Germinal center (tissue), 1 donor: ENCODE results near the gene CGB1.
"Not testable (repeated sequence)": the region's sequence is repeated elsewhere in the genome, so short reads cannot be mapped to it uniquely, and the experiment has no call there.

ENCODE experiments used
- DNase-seq: peaks from one replicate; pipeline ENCODE4 v3.0.0; 2012; ENCODE audit warnings: mixed read lengths, low spot score

CGB1 gene

DNA sequence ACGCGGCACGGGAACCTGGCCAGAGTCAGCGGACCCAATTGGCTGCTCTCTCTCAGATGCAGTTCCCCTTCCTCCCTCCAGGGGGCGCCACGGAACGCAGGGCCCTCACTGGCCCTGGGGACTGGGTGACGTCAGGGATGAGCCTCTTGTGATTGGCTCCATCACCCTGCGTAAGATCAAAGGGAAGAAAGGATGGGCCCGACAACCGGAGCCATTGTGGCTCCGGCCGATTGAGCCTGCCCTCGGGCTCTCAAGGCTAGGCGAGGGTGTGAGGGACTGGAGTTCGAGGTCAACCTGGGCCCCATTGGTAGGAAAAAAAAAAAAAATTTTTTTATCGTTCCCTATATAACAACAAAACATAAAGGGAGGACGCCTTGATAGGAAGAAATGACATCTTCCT lies at the start of gene CGB1:
CGB1 (minus strand) TSS at position 81 of the 400 bp plus-strand sequence. CDS start 184 bp downstream, outside the sequence.
- not testable (repeated sequence) for DNase-seq

DNA sequence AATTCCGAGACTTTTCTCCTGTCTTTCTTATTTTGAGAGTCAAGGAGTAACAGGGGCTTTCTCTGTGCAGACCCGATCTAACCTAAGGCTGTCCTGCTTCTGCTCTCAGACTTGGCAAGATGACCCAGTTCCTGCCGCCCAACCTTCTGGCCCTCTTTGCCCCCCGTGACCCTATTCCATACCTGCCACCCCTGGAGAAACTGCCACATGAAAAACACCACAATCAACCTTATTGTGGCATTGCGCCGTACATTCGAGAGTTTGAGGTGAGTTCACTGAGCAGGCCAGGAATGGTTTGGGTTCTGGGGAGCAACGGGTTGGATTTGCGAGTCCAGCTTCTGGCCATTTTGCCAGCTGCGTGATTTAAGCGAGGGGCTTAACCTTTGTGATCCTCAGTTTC lies 49.6 kb upstream of the CGB1 start:
- no peak for DNase-seq

DNA sequence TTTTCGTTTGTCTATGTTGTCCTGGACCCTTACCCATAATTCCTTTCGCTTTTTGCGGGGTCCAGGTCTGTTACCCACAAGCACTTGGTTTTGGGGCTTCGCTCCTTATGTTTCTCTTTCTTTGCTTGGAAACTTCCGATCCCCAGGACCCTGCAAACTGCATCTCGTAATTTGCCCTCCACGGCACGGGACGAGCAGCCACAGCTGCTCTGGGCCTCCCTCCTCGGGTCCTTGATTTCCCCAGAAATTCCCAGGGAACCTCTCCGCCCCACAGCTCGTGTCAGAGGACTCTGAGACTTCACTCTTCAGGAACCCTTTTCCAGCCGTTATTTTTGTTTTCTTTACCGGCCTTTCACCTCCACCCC lies 49.2 kb upstream of the CGB1 start:
- DNase-seq: no peak

DNA sequence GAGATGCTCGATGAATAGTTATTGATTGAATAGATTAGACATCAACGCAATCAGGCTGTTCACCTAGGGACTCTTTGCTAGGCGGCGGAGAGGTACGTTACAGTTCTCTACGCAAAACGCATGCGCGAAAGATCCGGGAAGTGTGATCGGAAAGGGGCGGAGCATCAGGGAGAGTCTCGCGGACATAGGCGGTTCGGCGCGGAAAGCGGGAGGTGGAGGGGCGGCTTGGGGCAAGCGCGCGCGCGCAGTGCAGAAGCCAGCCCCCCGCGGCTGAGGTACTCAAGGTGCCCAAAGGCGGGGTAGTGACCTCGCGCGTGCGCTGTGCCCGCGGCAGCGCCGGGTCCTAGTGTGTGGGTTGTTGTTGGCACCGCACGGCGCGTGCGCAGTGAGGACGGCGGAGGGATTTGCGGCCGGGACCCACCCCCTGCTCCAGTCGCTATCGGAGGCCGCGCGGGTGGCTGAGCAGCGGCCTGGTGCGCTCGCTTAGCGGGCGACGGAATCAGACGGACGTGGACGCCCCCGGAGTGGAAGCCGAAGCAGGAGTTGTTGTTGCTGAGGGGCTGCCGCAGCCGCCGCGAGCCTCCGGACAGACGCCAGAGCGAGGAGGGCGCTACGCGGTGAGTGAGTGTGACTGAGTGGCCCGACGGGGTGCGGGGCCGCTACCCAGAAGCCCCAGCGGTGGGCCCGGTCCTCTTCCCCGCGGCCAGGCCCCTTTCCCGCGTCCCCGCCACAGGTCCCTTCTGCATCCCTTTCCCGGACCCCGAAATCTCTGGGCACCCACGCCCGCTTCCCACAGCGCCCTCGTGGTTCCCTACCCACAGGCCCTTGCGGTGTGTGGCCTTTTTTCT lies 48.5 kb upstream of the CGB1 start, which contains the start of gene SNRNP70:
SNRNP70 (plus strand) TSS at position 432 of the 848 bp plus-strand sequence. CDS start 964 bp downstream, outside the sequence.
- peak; percentile 100 for DNase-seq

- DNase-seq: no peak
Observed at GRCh38 chr19:49084206-49085019, 47.7 kb upstream of the CGB1 start.

DNA sequence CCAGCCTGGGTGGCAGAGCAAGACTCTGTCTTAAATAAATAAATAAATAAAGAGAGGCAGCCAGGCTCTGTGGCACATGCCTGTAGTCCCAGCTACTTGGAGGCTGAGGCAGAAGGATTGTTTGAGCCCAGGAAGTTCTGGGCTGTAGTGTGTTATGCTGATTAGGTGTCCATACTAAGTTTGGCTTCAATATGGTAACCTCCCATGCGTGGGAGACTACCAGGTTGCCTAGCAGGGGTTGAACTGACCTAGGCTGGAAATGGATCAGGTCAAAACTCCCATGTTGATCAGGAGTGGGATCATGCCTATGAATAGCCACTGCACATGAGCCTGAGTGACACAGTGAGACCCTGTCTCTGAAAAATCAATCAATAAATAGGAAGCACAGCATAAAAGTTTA lies 44.6 kb upstream of the CGB1 start:
- no peak for DNase-seq

- no peak for DNase-seq
Observed at GRCh38 chr19:49080392-49080791, 43.7 kb upstream of the CGB1 start.

- DNase-seq: not testable (repeated sequence)
Observed at GRCh38 chr19:49074869-49075268, 38.2 kb upstream of the CGB1 start.

DNA sequence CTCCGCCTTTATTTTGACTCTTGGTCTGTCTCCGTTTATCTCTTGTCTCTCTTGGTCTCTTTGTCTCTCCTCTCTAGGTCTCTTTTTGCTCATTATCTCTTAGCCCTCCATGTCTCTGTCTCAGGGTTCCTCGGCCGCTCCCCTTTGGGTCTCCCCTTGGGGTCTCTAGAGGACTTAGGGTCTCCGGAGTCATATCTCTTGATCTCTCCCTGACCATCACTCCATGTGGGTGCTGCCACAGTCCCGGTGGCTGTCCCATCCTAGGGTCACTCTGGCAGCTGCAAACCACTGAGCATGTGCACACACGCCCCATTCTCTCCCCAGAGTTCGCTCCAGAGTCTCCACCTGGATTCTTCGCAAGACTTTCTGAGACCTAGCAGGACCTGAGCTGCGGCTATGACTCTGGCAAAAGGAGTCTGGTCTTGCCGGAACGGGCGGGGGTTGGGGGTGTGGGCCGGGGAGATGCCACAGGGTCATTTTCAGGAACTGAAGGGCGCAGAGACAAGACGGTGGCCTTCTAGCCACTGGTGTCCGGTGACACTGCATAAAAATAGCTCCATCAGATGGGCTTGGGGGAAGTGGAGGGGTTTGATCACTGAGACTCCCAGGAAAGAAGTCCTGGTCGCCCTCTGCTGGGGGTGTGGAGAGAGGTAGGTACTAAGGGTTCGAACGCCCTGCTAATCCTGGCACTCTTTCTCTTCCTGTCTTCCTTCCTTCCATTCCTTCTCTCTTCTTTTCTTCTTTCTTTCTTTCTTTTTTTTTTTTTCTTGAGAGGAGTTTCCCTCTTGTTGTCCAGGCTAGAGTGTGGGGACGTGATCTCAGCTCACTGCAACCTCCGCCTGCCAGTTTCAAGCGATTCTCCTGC lies 37.1 kb upstream of the CGB1 start:
- DNase-seq: no peak

DNA sequence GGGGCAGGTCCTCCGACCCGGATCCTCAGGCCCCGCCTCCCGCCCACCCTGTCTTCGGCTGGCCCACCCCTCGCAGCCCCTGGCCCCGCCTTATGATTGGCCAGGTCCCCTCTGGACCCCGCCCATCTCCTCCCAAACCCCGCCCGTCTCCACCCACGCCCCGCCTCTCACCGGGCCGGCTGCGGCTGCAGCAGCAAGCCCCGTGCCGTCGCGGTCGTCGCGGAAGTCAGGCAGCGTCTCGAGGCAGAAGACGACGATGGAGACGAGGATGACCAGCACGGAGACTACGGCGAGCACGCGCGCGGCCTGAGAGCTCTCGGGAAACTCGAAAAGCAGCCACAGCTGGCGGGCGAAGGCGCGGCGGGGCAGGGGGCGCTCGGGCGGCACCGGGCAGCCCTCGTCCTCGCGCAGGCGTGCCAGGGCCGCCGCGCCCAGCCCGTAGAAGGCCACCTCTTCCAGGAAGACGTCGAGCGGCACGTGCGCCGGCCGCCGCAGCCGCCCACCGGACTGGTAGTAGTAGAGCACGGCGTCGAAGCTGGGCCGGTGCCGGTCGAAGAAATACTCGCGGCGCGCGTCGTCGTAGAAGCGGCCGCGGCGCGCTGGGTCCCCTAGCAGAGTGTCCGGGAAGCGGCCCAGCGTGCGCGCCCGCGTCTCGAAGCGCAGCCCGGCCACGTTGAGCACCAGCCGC lies 35.3 kb upstream of the CGB1 start:
- DNase-seq: peak; percentile 38

DNA sequence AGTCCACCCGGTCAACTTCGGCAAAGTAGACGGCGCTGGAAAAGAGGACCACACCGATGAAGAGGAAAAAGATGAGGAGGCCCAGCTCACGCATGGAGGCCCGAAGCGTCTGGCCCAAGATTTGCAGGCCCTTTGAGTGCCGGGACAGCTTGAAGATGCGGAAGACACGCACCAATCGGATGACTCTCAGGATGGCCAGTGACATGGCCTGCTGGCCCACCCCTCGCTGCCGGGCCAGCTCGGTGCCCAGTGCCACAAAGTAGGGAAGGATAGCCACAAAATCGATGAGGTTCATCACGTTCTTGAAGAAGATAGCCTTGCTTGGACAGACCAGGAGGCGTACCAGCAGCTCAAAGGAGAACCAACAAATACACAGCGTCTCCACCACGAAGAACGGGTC lies 33.7 kb upstream of the CGB1 start:
- no peak for DNase-seq

DNA sequence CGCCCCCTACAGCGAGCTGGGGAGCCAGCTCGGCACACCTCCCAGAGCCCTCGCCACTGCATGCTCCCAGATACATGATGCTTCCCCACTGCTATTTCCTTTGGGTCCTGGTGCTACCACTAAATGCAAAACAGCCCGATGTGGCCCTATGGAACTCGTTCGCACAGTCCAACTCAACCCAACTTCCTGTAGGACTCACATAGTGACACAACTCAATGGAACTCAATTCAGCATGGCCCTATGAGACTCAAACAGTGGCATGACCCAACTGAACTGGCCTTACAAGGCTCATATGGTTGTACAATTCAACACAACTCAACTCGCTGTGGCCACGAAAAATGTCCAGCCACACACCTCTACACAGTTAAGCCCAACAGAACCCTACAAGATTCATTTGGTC lies 32.3 kb upstream of the CGB1 start:
- DNase-seq: no peak

GRCh38 chr19:49067554-49067953 lies 30.9 kb upstream of the CGB1 start:
- no peak for DNase-seq

DNA sequence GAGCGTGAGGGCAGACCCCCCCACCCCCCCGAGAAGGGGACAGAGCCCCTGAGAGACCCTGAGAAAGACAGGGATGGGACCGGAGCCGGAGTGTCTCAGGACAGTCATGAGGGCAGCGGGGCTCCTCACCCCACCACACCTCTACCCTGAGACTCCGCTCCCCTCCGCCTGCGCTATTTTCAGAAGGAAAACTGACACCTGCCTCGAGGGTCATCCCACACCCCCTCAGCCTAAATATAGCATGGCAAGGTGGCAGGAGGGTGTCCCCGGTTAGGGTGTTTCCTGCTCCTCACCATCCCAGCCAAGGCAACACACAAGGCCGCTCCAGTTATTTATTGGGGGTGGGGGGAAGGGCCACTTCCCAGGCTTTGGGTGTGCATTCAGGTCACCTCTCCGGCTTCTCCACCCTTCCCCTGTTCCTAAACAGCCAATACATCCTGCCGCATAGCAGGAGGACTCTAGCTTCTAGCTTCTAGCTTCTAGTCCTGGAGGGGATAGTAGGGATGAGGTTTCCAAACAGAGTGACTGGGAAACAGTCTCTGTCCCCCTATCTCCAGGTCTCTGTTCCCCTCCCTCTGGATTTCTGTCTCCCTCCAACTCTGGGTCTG lies 29.3 kb upstream of the CGB1 start:
- DNase-seq: no peak

- no peak for DNase-seq
Observed at GRCh38 chr19:49064768-49065611, 28.3 kb upstream of the CGB1 start, which contains the start of gene NTF4. NTF4 (minus strand) TSS chr19:49064818; CDS start chr19:49061997, 2,821 bp downstream.

- no peak for DNase-seq
Observed at GRCh38 chr19:49064029-49064629, 27.4 kb upstream of the CGB1 start.

DNA sequence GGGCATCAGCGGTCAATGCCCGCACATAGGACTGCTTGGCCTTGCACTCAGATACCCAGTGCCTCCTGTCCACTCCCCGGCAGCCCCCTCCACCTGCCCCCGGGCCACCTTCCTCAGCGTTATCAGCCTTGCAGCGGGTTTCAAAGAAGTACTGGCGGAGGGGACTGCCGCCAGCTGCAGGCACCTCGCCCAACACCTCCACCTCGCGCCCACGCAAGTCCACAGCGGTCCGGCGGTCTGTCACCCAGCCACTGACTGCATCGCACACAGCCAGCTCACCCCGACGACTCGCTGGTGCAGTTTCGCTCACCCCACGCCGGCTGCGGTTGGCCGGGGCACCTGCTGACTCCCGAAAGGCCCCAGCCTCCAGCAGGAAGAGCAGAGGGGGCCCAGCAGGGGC lies 24.8 kb upstream of the CGB1 start:
- no peak for DNase-seq

GRCh38 chr19:49061000-49061399 lies 24.3 kb upstream of the CGB1 start:
- DNase-seq: no peak

GRCh38 chr19:49059053-49059452 lies 22.4 kb upstream of the CGB1 start:
- no peak for DNase-seq

GRCh38 chr19:49058562-49058961 lies 21.9 kb upstream of the CGB1 start:
- peak; percentile 54 for DNase-seq
